HG03108 (cell line): ENCODE results near the gene SGPL1.

Source experiments
- ATAC-seq: cut with Tn5 transposase; IDR thresholded peaks from one replicate; pipeline ENCODE4 v1.9.1; 2021; ENCODE audit warnings: moderate library complexity; ENCODE audit not compliant: unreplicated experiment

The SGPL1 gene

DNA sequence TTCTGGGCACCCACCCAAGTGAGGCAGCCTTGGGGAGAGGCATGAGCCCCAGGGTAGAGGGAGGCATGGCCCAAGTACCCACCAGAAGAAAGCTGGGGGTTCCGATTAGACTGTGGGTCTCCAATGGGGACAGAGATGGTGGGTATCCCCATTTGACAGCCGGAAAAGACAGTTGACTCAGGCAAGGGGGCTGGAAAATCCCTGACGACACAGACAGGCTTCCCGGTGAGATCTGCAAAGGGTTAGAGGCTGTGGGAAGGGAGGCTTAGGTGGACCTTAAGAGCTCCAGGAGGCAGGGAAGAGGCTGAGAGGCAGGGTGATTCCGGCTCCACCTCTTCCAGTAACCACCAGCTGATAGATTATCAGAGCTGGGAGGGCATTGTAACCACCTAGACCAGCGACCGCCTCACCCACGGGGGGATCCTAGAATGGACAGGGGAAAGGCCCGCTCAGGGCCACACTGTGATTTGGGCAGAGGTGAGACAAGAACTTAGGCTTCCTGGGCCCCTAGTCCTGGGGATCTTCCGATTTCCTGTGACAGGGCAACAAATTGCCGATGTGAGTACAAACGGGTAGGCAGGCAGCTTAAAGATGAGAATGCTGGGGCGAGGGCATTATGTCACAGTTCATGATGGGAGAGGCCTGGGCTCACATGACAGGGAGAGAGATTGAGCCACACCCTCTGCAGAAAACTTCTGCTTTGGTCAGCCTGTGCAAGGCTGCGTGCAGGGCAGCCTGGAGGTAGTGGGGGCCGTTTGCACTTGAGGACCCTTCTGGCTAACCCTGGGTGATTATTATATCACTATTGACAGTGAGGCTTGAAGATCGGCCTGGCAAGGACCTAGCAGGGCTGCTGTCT, 36.0 kb upstream of the SGPL1 start:
- no peak for ATAC-seq

DNA sequence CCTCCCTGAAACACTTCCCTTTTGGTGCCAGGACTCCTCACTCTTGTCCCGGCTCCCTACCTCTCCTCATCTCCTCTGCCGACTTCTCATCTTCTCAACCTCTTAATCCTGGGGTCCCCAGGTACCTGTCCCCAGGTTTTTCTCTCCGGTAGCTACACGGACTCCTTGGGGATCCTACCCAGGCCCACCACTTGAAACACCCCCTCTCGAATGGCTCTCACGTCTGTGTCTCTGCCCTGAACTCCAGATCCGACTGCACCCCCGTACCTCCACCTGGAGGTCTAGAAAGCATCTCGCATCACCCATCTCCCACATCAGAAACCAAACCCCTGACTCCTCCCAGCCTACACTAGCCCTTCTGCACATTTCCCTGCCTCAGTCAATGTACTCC, 35.4 kb upstream of the SGPL1 start:
- ATAC-seq = no peak

DNA sequence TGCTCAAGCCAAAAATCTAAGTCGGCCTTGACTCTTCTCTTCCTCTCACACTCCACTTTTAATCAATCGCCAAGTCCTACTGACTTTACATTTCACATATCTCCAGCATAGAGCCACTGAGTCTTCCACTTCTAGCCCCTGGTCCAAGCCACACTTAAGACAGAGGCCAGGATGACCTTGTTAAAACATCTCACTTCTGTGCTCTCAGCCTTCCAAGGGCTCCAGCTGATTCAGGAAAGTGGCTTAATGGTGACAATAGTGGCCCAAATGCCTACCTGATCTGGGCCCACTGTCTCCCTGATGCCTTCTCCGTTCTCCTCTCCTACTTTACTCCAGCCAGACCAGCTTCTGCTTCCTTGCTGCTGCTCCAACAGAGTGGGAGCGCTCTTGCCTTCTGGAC, 35.0 kb upstream of the SGPL1 start:
- no peak for ATAC-seq

DNA sequence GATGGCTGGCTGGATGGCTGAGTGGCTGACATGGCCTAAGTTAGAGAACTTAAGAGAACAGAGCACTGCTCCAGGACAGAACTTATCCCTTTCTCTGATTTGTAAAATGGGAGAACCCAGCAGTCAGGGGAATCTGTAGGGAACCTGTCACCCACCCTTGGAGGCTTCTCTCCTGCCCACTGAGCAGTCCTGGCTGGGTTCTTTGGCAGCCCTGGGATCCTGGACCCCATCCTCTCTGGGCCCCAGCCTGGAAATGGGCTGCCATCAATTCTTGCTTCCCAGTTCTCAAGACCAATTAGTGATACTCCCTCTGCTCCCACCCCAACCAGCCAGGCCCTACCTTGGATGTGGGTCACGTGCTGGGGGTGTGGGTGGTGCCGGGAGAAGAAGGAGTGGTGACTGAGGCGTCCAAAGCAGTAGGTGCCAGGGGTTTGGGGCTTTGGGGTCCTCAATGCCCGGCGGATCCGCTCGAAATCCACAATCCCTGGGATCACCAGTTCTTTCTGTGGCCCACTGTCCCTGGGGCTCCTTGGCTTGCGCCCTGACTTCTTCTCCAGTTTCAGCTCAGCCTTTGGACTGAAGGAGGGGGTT, 34.2 kb upstream of the SGPL1 start:
- ATAC-seq = no peak

DNA sequence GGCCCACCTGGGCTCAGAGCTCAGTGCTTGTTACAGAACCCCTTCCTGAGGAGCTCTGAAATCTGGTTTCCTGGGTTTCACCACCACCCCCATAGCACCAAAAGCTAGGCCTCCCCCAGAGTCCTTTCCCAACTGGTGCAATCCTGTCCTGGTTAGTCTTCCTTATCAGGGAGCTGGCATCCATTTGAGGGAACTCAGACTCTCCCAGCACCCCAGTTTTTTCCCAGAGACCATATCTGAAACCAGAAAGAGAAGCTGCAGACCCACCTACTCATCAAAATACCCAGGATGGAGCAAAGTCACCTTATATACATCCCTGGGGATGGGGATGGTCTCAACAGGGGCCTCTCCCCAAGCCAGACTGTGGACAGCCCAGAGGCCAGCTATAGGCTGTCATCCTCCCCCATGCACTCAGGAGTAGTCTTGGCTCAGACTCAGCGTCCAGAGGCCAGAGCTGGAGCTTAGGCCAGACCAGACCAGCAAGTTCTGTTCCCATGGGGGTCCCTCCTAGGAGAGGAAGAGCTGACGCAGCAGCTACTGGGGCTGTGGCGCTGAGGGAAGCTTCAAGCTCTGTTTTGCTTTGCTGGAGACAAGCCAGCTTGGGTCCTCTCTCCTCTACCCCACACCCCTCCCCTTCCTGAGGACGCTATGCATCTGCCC, 33.5 kb upstream of the SGPL1 start:
- ATAC-seq = no peak

DNA sequence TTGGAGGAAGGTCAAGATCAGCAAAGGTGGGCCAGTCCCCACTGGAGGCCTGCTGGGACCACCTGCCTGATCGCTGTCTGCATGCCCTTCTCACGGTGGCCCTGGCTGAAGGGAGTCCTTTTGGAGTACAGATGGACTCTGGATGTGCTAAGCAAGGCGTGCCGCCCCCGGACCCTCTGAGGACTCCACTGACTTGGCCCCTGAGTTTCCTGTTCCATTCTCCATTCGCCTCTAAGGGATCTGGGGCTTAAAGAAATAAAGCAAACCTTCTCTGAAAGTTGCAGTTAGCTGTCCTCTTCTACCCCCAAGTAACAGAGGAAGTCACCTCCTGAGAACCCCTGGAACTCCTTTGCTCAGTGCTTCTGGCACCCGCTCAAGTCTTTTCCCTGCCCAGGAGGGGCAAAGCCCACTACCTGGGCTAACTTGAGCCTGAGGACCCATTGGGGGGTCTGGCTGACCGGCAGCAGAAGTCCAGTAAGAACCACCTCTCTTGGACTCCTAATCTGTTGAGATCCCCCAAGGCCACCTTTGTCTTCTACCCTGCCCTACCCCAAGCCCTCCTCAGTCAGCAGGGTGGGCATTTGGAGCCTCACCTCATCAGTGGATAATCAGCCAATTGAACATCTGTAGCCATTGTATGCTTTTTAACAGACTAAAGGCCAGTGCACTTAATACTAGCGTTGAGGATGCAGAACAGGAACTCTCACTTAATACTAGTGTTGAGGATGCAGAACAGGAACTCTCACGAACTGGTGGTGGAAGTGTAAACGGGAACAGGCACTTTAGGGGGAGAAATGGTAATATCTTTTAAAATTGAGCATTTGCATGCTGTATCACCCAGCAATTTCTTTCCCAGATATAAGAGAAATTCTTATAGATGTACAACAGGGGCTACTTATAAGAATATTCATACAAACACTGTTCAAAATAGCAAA, 32.7 kb upstream of the SGPL1 start:
- ATAC-seq = no peak

DNA sequence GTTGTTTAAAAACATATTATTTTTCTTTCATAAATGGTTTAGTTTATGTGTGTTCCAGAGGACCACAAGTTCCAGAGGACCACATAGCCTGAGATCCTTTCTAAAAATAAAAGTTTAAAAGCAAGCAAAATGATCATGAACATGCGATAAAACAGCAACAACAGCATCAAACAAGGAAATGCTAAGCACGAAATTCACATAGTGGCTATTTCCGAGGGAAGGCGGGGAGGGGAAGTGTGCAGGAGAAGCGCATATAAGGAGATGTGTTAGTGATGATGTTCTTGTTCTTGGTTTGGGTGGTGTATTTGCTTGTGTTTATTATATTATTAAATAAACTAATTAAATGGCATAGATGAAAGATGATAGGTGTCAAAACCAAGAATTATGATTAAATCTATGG, 31.7 kb upstream of the SGPL1 start:
- no peak for ATAC-seq

DNA sequence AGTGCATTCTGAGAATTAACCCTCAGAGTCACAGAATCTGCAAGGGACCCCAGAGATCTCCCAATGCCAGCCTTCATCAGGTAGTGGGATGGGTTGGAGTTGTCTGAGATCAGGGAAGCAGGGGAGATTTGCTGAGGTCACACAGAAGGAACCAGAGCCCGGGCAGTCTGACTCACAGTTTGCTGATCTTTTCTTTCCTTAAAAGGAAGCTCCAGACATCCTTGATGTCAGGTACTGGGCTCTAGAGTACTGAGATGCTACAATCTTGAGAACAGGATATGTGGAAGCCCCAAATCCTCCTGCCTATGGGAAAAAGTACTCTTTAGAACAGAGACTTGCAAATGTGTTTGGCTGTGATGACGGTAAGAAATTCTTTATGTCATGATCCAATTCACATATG, 31.3 kb upstream of the SGPL1 start:
- no peak for ATAC-seq

DNA sequence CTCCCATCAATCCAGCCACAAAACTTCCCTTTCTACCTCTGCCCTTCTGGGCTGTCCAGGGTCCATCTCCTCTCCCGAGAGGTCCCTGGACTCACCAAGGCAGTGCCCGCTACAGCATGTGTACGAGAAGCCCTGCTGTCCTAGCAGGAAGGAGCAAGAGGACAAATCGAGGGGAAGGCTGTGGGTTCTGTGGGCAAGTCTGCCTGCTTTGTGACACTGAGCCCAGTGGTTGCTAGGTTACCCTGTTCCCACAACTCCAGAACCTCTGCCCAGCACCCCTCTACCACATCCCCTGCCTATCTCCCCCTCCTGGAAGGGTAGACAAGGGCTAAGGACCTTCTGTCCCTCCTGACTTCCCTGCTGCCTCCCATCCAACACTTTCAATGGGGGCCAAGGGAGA, 30.6 kb upstream of the SGPL1 start, which contains the start of gene TBATA:
Gene TBATA, minus strand, starts transcription at position 188 of the 400 bp plus-strand sequence. CDS start 1,998 bp downstream, outside the sequence.
- ATAC-seq = no peak

DNA sequence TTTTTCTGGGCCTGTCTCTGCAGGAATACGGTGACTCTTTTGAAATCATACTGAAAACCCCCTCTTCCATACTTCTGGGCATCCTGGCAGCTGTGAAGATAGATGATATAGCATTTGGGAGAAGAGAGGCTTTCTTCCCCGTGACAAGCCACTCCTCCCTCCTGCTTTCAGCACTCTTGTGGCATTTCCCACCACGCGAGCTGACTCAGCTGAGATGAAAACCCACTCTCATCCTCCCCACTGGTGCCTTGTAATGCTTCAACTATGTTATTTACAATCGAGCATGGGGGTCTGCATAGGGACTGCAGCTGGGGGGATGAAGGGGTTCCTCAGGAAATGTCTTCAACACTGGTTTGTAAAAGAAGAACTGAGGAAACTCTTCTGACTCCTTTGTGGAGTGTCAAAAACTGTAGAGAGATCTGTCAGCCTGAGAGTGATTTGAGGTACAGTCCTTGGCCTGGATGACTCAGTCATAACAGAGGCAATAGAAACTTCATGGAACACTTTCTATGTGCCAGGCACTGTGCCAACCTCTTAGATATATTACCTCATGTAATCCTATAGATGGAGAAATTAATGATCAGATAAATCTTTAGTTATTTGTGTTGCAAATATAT, 28.8 kb upstream of the SGPL1 start:
- no peak for ATAC-seq

DNA sequence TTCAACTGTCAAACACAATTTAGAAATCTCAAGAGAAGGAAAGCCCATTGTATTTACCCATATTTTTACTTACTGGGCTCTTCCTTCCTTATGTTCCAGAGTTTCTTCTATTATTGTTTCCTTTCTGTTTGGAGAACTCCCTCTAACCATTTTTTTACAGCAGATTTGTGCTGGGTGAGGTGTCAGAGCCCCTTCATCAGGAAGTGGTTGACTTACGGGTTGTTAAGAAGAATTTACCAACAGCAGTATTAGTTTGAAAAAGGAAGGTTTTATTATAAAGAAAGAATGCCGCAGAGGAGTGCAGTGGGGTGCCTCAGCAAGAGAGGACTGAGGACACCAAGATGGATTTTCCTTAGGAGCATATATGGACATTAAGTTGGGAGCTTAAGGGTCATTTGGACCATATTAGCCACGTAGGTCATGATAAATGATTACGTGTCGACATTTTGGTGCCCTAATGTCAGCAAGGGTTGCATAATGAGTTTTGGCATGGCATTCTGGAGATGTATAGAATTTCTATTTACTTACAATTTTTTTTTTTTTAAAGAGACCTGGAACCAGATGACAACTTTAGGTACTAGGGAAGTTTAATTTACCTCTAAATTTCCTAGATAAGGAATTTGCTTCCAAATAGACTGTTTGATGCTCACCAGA, 24.2 kb upstream of the SGPL1 start:
- ATAC-seq = no peak

DNA sequence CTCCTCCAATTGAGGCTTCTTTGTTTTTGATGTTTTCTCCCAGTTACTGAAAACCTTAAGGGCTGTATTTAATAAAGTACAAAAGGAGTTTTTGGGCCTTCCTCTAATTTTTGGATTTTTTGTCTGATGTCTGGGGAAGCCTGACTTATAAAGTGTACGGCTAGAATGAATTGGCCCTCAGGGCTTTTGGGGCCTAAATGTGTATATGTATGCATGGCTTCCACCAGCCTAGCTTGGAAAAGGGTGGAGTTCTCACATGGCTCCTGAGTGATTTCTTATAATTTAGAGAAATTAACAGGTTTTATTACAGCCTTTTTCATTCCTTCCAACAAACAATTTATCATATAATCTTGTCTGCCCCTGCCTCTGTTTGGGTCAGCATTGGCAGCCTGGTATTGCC, 20.1 kb upstream of the SGPL1 start:
- ATAC-seq = no peak

DNA sequence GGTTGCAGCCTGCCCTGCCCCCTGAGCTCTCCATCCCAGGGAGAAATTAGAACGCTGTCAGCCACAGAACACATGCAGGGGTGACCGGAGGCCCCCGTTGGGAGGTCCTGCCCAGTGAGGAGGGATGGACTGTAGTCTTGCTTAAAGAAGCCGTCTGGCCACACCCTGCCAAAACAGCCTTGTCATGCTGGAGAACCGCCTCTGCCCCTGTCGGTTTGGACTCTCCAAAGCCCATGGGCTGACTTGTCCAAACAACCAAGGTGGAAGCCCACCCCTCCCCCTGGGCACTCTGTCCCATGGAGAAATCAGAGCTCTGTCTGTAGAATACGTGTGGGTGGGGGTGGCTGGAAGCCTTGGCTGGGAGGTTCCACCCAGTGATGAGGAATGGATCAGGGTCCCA, 17.9 kb upstream of the SGPL1 start:
- ATAC-seq = no peak

DNA sequence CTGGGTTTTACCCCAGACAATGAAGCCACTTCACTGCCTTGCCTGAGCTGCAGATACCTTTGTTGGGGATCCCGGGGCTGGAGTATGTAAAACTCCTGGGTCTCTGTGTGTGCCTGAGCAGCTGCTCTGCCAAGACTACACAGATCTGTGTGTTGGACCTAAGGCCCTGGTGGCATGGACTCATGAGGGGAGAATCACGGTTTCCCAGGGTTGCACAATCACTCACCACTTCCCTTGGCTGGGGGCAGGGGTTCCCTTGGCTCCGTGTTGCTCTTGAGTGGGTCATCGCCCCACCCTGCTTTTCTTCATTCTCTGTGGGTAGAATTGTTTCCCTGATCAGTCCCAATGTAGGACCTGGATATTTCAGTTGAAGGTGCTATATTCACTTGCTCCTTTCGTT, 16.6 kb upstream of the SGPL1 start:
- no peak for ATAC-seq

DNA sequence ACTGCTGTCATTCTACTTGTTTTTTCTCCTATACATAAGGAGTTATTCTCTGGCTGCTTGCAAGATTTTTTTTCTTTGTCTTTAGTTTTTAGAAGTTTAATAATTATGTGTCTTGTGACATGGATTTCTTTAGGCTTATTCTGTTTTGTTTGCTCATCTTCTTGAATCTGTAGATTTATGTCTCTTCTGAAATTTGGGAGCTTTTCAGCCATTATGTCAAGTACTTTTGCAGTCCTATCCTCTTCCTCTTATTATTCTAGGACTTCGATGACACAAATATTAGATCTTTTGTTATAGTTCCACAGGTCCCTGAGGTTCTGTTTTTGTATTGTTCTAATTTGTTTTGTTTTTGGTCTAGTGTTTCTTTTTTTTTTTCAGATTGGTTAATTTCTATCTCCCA, 13.9 kb upstream of the SGPL1 start:
- no peak for ATAC-seq

DNA sequence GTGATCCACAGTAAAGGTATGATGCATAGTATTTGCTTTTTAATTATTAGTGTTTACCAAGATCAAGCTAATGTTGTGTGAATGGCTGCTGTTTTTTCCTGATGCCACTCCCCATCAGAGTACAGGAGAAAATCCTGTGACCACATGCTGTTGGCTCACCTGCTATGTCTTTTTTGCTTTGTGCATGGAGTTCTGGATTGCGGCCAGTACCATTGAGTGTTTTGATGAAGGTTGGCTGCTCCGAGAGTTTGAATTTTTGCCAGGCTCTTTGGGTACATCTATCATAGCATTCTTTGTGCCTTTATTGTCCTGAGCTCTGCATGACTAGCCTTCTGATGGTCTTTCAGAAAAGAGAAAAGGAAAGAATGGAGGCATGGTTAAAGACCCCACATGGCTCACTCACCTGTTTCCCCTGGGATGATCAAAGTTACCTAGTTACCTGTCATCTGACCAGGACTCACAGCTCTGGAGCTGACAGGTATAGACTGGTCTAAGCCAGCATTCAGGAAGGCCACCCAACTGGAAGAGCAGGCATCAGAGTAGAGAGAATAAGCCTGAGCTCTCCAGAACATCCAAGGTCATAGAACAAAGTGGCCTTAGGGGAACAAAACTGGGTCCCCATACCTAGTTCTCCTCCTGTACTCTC, 11.8 kb upstream of the SGPL1 start:
- no peak for ATAC-seq

DNA sequence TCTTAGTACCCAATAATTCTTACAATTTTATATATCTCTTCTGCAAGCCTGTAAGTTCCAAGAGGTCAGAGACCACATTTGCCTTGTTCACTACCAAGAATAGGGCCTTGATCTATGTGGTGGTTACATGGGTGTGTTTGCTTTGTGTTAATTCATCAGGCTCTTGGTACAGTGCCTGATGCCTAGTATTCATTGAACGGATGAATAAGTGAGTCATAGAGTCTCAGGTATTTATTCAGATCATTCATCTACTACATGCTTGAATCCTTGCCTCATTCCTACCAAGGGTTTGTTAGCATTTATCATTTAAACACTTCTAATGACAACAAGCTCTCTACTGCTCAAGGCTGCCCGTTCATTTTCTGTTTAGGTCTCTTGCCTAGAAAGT, 11.3 kb upstream of the SGPL1 start:
- ATAC-seq = no peak

DNA sequence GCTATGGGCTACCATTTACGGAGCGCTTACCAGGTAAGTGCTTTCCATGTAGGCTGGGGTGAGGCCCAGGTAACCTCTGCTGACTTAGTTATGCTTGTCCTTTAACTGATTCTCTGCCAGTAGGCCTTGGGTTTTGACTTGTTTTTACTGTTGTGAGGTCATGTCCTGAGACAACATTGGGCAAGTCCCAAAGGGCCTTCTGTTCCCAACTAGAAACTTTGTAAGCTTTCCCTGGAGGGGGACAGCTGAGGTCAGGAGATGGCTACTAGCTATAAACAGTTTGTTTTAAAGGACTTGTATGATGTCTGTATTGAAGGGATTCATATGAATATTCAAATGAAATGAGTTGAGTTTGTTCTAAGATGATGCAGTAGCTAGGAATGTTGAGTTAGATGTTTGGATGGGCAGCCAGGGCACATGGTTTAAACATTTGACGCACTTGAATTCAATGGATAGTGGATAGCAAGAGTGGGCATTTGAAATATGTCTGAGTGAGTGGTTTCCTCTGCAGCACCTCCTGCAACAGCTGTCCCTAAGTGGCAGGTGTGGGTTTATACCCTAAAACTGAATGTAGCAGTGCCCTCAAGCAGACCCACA, 10.0 kb upstream of the SGPL1 start:
- no peak for ATAC-seq

DNA sequence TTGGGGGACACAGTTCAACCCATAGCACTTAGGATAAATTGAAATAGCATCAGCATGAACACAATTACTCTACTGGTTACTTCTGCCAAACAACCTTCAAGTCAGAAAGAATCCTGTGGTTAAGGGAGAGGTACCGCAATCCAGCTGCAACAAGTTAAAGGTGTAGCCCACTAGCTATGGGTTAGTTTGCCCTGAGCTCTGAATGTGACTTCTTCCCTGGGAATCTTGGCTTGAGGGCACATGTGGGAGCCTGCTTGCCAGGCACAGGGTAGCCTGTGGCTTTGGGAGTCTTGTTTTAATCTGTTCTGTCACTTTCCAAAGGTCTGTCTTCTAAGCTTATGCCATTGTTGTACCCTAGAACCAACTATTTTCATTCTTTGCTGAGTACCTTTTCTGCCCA, 8.9 kb upstream of the SGPL1 start:
- ATAC-seq = no peak
